Stimulated activated CD8-positive, alpha-beta memory T cell treated with anti-CD3 and anti-CD28 coated beads, Interleukin-4, amount 100 ng/mL, for 24 hours (primary cell): ENCODE results near the gene CELF1.
"Not testable (repeated sequence)": the region's sequence is repeated elsewhere in the genome, so short reads cannot be mapped to it uniquely, and the experiment has no call there.

ENCODE experiments used
- DNase-seq: peaks from one replicate; pipeline ENCODE4 v3.0.0-alpha.2; 2020; ENCODE audit warnings: low read depth

CELF1 gene

GRCh38 chr11:47573321-47573720, 20.4 kb upstream of the CELF1 start:
- no peak for DNase-seq

GRCh38 chr11:47572715-47573255, 19.9 kb upstream of the CELF1 start:
- no peak for DNase-seq

GRCh38 chr11:47571895-47572294, 19.0 kb upstream of the CELF1 start:
- no peak for DNase-seq

GRCh38 chr11:47571357-47571729, 18.4 kb upstream of the CELF1 start:
- DNase-seq: no peak

- no peak for DNase-seq
Observed at GRCh38 chr11:47570651-47571356, 17.9 kb upstream of the CELF1 start.

GRCh38 chr11:47569646-47570045, 16.7 kb upstream of the CELF1 start:
- DNase-seq: no peak

- no peak for DNase-seq
Observed at GRCh38 chr11:47566149-47566698, 13.3 kb upstream of the CELF1 start.

DNA sequence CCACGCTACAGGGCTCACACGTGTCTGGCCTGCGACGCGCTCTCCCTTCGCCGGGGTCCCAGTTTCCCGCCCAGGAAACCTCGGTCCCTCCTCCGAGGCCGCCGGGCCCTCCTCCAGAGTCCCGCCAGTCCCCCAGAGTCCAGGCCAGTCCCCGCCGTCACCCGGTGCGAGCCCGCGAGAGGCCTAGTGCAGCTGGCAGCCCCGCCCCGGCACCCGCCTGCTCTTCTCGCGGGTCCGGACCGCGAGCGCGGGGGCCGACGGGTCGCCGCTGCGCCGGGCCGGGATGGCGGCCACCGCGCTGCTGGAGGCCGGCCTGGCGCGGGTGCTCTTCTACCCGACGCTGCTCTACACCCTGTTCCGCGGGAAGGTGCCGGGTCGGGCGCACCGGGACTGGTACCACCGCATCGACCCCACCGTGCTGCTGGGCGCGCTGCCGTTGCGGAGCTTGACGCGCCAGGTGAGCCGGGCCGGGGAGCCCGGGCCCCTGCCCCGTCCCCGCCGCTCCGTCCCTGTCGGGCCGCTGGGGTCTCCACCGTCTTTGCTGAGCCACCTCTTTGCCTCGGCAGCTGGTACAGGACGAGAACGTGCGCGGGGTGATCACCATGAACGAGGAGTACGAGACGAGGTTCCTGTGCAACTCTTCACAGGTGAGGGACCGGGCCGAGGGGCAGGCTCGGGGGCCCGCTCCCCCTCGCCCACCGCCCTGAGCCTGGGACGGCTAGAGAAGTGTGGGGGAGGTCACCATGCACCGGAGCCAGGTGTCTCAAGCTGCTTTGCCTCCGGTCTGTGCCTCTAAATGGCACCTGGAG, 12.6 kb upstream of the CELF1 start, which contains the start of gene PTPMT1:
Gene PTPMT1, plus strand, starts transcription at position 260 of the 809 bp plus-strand sequence. Its CDS starts 24 bp downstream, at position 284.
- peak; percentile 56 for DNase-seq

DNA sequence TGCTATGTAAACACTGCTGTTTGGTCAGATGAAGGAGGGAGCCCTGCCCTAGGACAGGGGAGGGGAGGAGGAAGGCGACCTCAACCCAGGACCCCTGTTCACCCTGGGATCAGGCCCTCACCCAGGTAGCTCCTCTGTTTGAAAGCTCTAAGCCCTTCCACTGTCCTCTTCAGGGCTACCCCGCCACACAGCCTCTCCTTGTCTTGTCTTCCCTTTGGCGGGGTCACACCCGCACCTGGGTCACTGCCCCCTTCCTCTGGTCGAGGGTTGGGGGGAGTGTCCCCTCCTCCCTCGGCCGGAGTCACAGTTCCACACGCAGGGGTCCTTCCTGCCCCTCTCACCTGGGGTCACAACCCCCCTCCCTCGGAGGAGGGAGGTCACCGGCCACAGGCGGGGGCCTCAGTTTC, 12.0 kb upstream of the CELF1 start:
- DNase-seq: no peak

DNA sequence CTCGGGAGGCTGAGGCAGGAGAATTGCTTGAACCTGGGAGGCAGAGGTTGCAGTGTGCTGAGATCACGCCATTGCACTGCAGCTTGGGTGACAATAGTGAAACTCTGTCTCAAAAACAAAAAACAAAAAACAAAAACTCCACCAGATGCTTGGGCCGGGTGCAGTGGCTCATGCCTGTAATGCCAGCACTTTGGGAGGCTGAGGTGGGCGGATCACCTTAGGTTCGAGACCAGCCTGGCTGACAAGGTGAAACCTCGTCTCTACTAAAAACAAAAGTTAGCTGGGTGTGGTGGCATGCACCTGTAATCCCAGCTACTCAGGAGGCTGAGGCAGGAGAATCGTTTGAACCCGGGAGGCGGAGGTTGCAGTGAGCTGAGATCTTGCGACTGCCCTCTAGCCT, 11.4 kb upstream of the CELF1 start:
- DNase-seq: not testable (repeated sequence)

DNA sequence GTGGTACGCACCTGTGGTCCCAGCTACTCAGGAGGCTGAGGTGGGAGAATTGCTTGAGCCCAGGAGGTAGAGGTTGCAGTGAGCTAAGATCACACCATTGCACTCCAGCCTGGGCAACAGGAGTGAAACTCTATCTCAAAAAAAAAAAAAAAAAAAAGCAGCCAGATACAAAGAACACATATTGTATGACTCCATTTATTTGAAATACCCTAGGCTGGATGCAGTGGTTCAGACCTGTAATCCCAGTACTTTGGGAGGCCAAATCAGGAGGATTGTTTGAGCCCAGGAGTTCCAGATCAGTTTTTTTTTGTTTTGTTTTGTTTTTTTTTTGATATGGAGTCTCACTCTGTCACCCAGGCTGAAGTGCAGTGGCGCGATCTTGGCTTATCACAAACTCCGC, 9.5 kb upstream of the CELF1 start:
- not testable (repeated sequence) for DNase-seq

- no peak for DNase-seq
Observed at GRCh38 chr11:47560426-47560825, 7.5 kb upstream of the CELF1 start.

GRCh38 chr11:47558695-47559094, 5.8 kb upstream of the CELF1 start:
- DNase-seq: no peak

GRCh38 chr11:47557004-47557403, 4.1 kb upstream of the CELF1 start:
- not testable (repeated sequence) for DNase-seq

- no peak for DNase-seq
Observed at GRCh38 chr11:47553406-47553743, 443 bp upstream of the CELF1 start.

DNA sequence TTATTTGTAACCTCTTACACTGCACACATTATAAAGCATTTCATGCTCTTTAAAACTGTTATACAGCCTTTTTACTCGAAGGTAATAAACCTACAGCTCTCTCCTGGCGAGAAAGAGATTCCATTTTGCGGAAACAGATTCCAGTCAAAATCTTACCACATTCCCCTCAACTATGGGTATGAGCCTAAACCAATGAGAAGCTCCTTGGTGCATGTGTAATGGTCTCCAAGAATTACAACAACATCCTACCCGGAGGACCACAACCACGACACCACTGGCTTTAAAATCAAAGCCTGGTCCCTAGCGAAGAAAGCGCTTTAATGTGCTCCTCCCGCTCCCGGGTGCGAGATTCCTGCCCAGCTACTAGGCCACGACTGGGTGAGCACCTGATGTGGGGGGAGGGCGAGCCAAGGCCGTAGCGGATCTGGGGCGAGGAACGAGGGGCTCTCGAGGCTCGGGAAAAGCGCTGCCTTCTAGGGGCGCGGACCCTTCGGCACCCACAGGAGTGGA, 821 bp downstream of the CELF1 start:
- DNase-seq: no peak

DNA sequence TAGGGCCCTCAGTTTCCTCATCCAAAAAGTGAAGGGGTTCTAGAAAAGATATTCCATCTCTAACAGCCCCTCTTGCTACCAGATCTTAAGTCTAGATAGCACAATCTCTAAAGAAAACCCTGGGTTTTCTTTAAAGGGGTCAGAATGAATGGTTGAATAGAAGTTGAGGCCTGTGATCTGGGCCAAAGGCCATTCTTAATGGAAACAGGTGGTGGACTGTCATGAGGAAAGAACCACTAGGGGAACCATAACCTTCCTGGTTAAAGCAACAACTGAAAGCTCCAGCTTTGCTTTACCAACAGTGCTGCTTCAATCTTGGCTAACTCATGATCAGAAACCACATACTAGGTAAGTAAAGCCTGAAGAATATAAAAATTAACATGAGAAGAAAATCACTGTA, 1.8 kb downstream of the CELF1 start:
- DNase-seq: no peak

GRCh38 chr11:47550288-47551047, 2.5 kb downstream of the CELF1 start:
- DNase-seq: no peak

- DNase-seq: not testable (repeated sequence)
Observed at GRCh38 chr11:47546274-47546673, 6.7 kb downstream of the CELF1 start.

- no peak for DNase-seq
Observed at GRCh38 chr11:47545298-47545697, 7.6 kb downstream of the CELF1 start.

DNA sequence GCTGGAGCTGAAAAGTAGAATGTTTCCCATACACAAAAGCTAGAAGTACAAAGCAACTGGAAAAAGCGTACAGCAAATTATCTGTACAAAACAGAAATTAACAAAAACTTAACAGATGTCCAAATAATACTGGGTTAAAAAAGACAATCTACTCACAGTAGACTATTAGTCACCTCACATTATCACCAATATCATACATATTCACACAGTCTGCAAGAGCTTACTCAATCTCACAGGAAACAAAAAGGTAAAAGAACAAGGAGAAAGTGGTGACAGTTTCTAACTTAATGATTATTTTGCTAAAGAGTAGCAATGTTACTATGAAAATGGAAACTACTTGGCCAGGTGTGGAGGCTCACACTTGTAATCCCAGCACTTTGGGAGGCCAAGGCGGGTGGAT, 11.9 kb downstream of the CELF1 start:
- DNase-seq: no peak

- no peak for DNase-seq
Observed at GRCh38 chr11:47539681-47540039, 13.3 kb downstream of the CELF1 start.
